GM19099 (cell line): ENCODE measurements around the gene VPS13A.

Source experiments
- POLR2A ChIP-seq: IDR thresholded peaks from 3 replicates; pipeline ENCODE4 v1.6.1; 2011; ENCODE audit warnings: low read depth; ENCODE audit not compliant: insufficient read length; ENCODE audit errors: extremely low read depth

The VPS13A gene

DNA sequence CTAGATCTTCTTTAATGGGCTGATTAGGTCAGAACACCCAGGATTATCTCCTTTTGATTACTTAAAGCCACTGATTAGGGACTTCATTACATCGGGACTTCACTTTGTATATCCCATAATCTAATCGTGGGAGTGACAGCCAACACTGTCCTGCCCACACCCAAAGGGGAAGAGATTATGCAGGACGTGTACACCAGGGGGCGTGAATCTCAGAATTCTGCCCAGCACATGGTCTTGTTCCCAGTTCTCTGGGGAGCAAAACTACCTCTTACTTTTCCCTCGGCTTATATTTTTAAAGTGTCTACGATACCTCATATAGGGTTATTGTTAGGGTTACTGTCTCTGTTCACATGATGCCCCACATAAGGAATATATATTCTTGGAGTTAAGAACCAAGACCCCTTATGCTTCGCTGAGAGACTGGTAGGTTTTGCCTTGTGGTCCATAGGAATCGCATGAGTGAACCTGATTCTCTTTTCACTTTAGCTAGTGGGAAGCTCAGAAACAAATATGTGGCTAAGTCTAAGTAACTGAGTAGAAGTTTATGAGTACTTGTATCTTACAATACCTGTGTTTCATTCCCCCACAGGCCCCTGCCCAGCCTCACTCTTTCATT, 278.1 kb downstream of the VPS13A start:
- no peak for TF ChIP-seq POLR2A

DNA sequence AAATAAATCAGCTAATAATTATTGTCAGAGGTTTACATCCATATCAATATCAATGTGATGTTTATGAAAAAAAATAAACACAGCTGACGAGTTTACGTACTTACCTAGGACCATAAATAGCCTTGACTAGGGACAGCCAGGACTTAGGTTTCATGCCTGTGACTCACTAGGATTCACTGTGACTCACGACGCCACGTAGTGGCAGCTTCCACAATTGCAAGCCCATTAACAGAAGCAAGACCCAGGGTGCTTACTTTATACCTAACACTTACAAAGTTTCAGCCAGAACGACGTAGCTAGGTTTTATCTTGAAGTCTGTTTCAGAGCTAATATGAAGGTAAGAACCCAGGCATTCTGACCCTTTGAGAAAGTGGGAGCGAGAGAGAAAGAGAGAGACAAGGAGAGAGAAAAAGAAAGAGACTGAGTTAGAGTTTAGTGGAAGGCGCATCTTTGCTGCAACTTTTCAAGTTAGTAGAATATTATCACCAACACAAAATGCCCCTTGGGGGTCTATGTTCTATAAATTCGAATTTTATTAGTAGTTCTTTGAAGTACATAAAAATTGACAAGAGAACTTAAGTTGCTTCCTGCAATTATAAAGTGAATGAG, 279.6 kb downstream of the VPS13A start:
- TF ChIP-seq POLR2A: no peak

DNA sequence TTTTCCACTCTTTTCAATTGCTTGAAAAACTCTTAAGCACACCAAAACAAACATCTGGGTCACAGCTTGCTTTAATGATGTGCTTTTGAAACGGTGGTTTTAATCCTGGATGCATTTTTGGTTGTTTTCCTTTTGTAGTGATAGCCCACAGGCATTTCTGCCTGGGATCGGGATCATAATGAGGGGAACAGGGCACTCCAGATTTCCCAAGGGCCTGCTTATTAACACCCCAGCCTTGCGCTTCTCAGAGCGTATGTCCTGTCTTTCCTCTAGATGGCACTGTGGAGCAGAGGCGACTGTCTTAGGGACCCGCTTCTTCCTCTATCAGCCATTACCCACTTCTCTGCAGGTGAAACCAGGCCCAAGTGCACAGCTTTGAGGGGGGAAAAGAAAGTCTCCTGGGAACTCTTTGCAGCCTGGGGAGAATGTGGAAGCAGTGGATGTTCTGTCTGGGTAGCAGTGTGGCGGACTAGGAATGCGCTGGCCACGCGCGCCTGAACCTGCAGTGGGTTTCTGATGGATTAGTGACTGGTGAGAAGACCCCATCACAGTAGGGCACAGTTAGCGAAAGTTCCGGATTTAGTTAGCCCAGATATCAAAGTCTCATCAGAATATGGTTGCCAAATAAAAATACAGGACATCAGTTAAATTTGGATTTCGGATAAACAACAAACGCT, 280.7 kb downstream of the VPS13A start:
- no peak for TF ChIP-seq POLR2A

DNA sequence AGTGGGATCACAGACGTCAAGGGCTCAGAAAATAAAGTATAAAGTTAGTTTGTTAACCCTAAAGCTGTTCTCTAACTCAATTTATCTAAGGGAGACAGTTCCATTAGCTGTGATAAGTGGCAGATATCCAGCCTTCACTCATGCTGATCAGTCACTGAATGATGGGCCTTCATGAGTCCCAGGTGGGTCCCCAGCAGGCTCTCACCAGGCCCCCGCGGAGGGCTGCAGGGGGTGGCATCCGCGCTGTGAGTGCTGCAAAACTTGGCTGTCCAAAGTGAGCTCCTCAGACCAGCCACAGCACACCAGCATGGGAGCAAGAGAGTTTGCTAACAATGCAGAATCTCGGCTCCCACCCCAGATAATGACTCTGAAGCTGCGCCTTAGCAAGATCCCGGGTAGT, 283.6 kb downstream of the VPS13A start:
- TF ChIP-seq POLR2A: no peak

DNA sequence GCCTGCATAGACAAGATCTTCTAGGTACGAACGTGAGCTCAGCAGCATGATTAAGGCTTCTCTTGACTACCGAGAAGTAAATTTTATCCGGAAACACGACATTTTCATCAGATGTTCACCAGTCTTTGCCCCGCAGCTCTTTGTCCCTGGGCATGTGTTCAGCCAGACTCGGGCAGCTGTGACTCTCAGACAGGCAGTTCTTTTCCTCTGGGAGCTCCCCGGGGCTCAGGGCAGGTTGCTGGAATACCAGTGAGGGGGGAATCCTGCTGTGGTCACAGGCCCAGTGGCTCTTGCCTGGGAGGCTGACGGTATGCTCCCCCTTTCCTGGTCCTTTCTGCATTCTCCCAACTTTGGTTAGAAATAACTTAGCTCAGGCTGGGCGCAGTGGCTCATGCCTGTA, 284.7 kb downstream of the VPS13A start:
- no peak for TF ChIP-seq POLR2A

DNA sequence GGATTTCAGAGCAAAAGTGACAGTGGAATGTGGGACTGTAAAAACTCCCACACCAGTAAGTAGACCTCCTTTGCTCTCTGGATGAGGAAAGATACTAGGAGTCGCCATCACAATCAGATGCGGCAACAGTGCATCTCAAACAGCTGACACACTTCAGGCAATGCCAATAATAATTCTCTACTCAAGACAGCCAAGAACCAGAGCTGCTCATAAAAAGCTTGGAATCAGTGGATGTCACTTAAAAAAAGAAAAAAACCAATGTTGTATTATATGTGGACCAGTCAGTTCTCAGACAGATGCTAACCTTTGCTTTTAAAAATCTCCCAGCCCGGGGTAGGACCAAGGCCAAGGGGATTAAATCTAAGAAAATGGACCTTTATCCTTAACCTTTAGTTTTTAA, 285.8 kb downstream of the VPS13A start:
- TF ChIP-seq POLR2A: no peak

DNA sequence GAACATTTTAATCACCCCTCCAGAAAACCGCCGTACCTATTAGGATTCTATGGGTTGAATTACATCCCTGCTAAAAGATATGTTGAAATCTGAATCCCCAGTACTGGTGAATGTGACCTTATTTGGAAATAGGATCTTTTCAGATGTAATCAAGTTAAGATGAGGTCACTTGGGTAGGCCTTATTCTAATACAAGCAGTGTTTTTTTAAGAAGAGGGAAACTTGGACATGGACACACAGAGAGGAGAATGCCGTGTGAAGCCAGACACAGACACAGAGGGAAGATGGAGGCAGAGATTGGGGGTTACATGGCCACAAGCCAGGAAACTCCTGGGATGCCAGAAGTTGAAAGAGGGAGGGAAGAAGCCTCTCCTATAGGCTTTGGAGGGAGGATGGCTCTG, 287.3 kb downstream of the VPS13A start:
- TF ChIP-seq POLR2A: no peak

DNA sequence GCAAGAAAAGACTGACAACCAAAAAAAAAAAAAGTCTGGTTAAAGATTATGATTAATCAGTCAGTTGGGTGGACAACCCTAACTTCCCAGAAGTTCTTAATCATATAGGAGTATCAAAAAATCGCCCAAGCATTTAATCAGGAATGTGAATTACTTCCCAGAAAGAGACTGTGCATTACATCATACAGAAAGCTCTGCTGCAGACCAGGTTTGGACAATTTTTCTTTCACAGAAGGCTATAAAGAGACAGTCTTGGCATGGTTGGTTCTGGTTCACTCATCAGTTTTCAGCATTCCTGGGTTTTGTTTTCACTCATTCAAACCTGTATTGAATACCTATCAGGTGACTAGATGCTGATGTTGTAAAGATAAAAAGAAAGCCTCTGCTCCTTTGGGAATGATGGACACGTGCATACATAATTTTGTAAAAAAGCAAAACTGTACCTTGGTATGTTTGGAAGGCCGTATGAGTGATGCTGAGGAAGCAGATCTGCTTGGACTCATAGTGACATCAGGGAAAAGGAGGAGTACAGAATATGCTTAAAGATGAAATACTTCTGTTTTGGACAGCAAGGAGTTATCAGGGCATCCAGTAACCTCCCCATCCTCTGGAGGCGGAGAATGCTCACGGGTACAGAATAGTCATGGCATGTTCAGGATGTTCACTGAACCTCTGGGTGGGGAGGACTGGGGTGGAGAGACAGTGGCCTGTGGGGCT, 292.3 kb downstream of the VPS13A start:
- no peak for TF ChIP-seq POLR2A
